Hepatocyte (in vitro differentiated cells): ENCODE measurements around the gene LURAP1L.

Experiments
- EZH2 ChIP-seq: fragments of 200-600 bp; sonication (generic); IDR thresholded peaks from 2 replicates; pipeline ENCODE4 v1.6.1; 2016; ENCODE audit warnings: antibody characterized with exemption, mild to moderate bottlenecking, borderline replicate concordance
- TF ChIP-seq, protein P1 (sequence below): fragments of 200-600 bp; sonication (generic); IDR thresholded peaks from 2 replicates; pipeline ENCODE4 v1.5.1; 2016; ENCODE audit warnings: antibody characterized with exemption, mild to moderate bottlenecking; ENCODE audit not compliant: poor library complexity

GRCh38 chr9:12838546-12838945, 63.7 kb downstream of the LURAP1L start:
- TF ChIP-seq EZH2 = no peak
- TF ChIP-seq, protein P1, sequence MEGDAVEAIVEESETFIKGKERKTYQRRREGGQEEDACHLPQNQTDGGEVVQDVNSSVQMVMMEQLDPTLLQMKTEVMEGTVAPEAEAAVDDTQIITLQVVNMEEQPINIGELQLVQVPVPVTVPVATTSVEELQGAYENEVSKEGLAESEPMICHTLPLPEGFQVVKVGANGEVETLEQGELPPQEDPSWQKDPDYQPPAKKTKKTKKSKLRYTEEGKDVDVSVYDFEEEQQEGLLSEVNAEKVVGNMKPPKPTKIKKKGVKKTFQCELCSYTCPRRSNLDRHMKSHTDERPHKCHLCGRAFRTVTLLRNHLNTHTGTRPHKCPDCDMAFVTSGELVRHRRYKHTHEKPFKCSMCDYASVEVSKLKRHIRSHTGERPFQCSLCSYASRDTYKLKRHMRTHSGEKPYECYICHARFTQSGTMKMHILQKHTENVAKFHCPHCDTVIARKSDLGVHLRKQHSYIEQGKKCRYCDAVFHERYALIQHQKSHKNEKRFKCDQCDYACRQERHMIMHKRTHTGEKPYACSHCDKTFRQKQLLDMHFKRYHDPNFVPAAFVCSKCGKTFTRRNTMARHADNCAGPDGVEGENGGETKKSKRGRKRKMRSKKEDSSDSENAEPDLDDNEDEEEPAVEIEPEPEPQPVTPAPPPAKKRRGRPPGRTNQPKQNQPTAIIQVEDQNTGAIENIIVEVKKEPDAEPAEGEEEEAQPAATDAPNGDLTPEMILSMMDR = no peak
